ENCODE data around the gene TBC1D12.

Gene TBC1D12

GRCh38 chr10:94496646-94497045 is 94.3 kb downstream of the TBC1D12 start:
- Histone ChIP-seq H3K27ac (no peak overlapping the region), H3K4me2 (no peak overlapping the region)
- no peak for TF ChIP-seq CTCF (conservative IDR thresholded peaks at IDR 0.05; ENCODE audit: low read depth, low read length)

DNA sequence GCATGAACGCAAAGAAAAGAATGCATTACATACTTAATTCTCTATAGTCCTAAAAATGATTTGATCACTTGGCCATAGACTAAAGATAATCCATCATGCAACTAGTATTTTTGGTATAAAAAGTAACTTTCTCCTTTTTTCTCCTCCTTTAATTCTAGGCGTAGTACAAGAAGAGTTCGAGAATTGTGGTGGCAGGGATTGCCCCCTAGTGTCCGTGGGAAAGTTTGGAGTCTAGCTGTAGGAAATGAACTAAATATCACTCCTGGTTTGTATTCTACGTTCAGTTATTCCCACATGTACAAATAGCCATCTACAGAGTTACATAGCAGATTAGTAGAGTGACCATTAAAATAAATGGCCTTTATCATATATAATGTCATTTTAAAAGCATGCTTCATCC is 97.7 kb downstream of the TBC1D12 start:
- Histone ChIP-seq H2AFZ (ENCODE audit: low read depth) (no peak overlapping the region), H3K4me1 (ENCODE audit: low read depth, poor library complexity, severe bottlenecking) (no peaks in the 10 kb centered on the region), H3K4me2 (no peak overlapping the region), H4K20me1 (ENCODE audit: insufficient read depth) (no peaks in the 10 kb centered on the region), H3K27me3 (ENCODE audit: insufficient read depth, low read depth) (no peaks in the 10 kb centered on the region), H3K4me3 (IDR thresholded peaks at IDR 0.05; ENCODE audit: insufficient read depth, low read depth, low read length) (no peak overlapping the region), H3K9ac (no peak overlapping the region), H3K36me3 (ENCODE audit: insufficient read depth) (no peaks in the 10 kb centered on the region), H3K79me2 (ENCODE audit: insufficient read depth, low read depth) (no peaks in the 10 kb centered on the region), H3K27ac (no peak overlapping the region)
- TF ChIP-seq CTCF (conservative IDR thresholded peaks at IDR 0.05; ENCODE audit: low read depth, low read length) = no peak

More at GRCh38 chr10:94496646-94497045, 94.3 kb downstream of the TBC1D12 start:
- no peaks in the 10 kb centered on the region for H3K36me3 ChIP-seq (ENCODE audit: insufficient read depth)
- no peak overlapping the region for H3K4me3 ChIP-seq (IDR thresholded peaks at IDR 0.05; ENCODE audit: insufficient read depth, low read depth, low read length)
- no peaks in the 10 kb centered on the region for H3K27me3 ChIP-seq (ENCODE audit: insufficient read depth, low read depth)
- H3K4me1 ChIP-seq (ENCODE audit: low read depth, poor library complexity, severe bottlenecking) = no peaks in the 10 kb centered on the region
- H3K9ac ChIP-seq = no peak overlapping the region
- no peaks in the 10 kb centered on the region for H4K20me1 ChIP-seq (ENCODE audit: insufficient read depth)
- H2AFZ ChIP-seq (ENCODE audit: low read depth) = no peak overlapping the region
- H3K79me2 ChIP-seq (ENCODE audit: insufficient read depth, low read depth) = no peaks in the 10 kb centered on the region

GRCh38 chr10:94521276-94522250 is 119.2 kb downstream of the TBC1D12 start:
- H3K27me3 ChIP-seq (ENCODE audit: insufficient read depth, low read depth) = no peaks in the 10 kb centered on the region
- no peak overlapping the region for H3K27ac ChIP-seq
- no peaks in the 10 kb centered on the region for H4K20me1 ChIP-seq (ENCODE audit: insufficient read depth)
- H3K36me3 ChIP-seq (ENCODE audit: insufficient read depth) = no peaks in the 10 kb centered on the region
- peaks cover 22% of the 10 kb centered on the region for H3K4me1 ChIP-seq (ENCODE audit: low read depth, poor library complexity, severe bottlenecking)
- no peak for TF ChIP-seq CTCF (conservative IDR thresholded peaks at IDR 0.05; ENCODE audit: low read depth, low read length)
- H3K4me3 ChIP-seq (IDR thresholded peaks at IDR 0.05; ENCODE audit: insufficient read depth, low read depth, low read length) = no peak overlapping the region
- no peak overlapping the region for H2AFZ ChIP-seq (ENCODE audit: low read depth)
- no peak overlapping the region for H3K9ac ChIP-seq
- no peaks in the 10 kb centered on the region for H3K79me2 ChIP-seq (ENCODE audit: insufficient read depth, low read depth)
- no peak overlapping the region for H3K4me2 ChIP-seq

DNA sequence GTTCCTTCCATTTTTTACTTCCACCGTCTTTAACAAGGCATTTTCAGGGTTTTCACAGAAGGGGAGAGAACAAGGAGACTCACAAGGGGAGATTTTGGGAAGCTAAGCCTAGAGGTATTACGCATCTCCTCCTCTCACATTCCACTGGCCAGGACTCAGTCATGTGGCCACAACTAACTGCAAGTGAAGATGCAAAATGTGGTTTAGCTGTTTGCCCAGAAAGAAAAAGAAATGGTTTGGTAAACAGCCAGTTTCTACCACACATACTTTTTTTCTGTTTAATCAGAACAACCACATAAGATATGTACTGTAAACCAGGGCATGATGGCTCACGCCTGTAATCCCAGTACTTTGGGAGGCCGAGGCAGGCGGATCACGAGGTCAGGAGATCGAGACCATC is 121.8 kb downstream of the TBC1D12 start:
- H3K4me2 ChIP-seq = peak overlapping the region; percentile 35; the same call in 1 of the 2 replicates
- H3K9ac ChIP-seq = no peak overlapping the region
- H3K27ac ChIP-seq = no peak overlapping the region
- H3K27me3 ChIP-seq (ENCODE audit: insufficient read depth, low read depth) = no peaks in the 10 kb centered on the region
- no peaks in the 10 kb centered on the region for H4K20me1 ChIP-seq (ENCODE audit: insufficient read depth)
- no peak overlapping the region for H3K4me3 ChIP-seq (IDR thresholded peaks at IDR 0.05; ENCODE audit: insufficient read depth, low read depth, low read length)
- peaks cover 22% of the 10 kb centered on the region for H3K4me1 ChIP-seq (ENCODE audit: low read depth, poor library complexity, severe bottlenecking)
- TF ChIP-seq CTCF (conservative IDR thresholded peaks at IDR 0.05; ENCODE audit: low read depth, low read length) = no peak
- H2AFZ ChIP-seq (ENCODE audit: low read depth) = no peak overlapping the region
- H3K79me2 ChIP-seq (ENCODE audit: insufficient read depth, low read depth) = no peaks in the 10 kb centered on the region
- no peaks in the 10 kb centered on the region for H3K36me3 ChIP-seq (ENCODE audit: insufficient read depth)
